ENCODE measurements around the gene SYK.

Gene SYK

GRCh38 chr9:90872835-90873294, 71.2 kb downstream of the SYK start:
- peaks cover 56% of the 10 kb centered on the region; the same call in 1 of the 2 replicates for H3K36me3 ChIP-seq (ENCODE audit: insufficient read depth, low read length)
- H3K4me1 ChIP-seq (ENCODE audit: insufficient read depth, low read length, poor library complexity, severe bottlenecking), result peaks cover 9% of the 10 kb centered on the region
- H3K4me3 ChIP-seq (ENCODE audit: low read length, poor library complexity, severe bottlenecking), result no peak overlapping the region
- TF ChIP-seq EZH2phosphoT487 (IDR thresholded peaks at IDR 0.05; ENCODE audit: borderline replicate concordance) (no peak), CTCF (conservative IDR thresholded peaks at IDR 0.05; ENCODE audit: low read length) (no peak)
- no peaks in the 10 kb centered on the region for H3K79me2 ChIP-seq (ENCODE audit: insufficient read depth, low read length)
- H3F3A ChIP-seq (ENCODE audit: low read depth), result no peaks in the 10 kb centered on the region
- no peaks in the 10 kb centered on the region for H3K9me2 ChIP-seq (replicated peaks; ENCODE audit: low read depth, low read length)
- no peaks in the 10 kb centered on the region for H3K9me3 ChIP-seq (ENCODE audit: insufficient read depth, low read depth, low read length)
- H4K20me1 ChIP-seq (ENCODE audit: insufficient read depth, low read length, poor library complexity, severe bottlenecking), result no peaks in the 10 kb centered on the region
- no peak overlapping the region for H3K4me2 ChIP-seq (ENCODE audit: low read depth, low read length, poor library complexity, severe bottlenecking)
- no peak overlapping the region for H3K9ac ChIP-seq (ENCODE audit: low read depth, low read length, poor library complexity, severe bottlenecking)
- H2AFZ ChIP-seq (ENCODE audit: low read length), result no peak overlapping the region
- no peaks in the 10 kb centered on the region for H3K27me3 ChIP-seq (ENCODE audit: insufficient read depth, low read length, poor library complexity, severe bottlenecking)

- no peaks in the 10 kb centered on the region for H4K20me1 ChIP-seq (ENCODE audit: insufficient read depth, low read length, poor library complexity, severe bottlenecking)
- no peaks in the 10 kb centered on the region for H3F3A ChIP-seq (ENCODE audit: low read depth)
- H3K9me3 ChIP-seq (ENCODE audit: insufficient read depth, low read depth, low read length), result no peaks in the 10 kb centered on the region
- no peak overlapping the region for H3K4me2 ChIP-seq (ENCODE audit: low read depth, low read length, poor library complexity, severe bottlenecking)
- no peaks in the 10 kb centered on the region for H3K9me2 ChIP-seq (replicated peaks; ENCODE audit: low read depth, low read length)
- peaks cover 9% of the 10 kb centered on the region for H3K4me1 ChIP-seq (ENCODE audit: insufficient read depth, low read length, poor library complexity, severe bottlenecking)
- no peak overlapping the region for H2AFZ ChIP-seq (ENCODE audit: low read length)
- H3K79me2 ChIP-seq (ENCODE audit: insufficient read depth, low read length), result no peaks in the 10 kb centered on the region
- H3K4me3 ChIP-seq (ENCODE audit: low read length, poor library complexity, severe bottlenecking), result no peak overlapping the region
- H3K36me3 ChIP-seq (ENCODE audit: insufficient read depth, low read length), result peaks cover 58% of the 10 kb centered on the region; the same call in 1 of the 2 replicates
- H3K9ac ChIP-seq (ENCODE audit: low read depth, low read length, poor library complexity, severe bottlenecking), result no peak overlapping the region
- H3K27me3 ChIP-seq (ENCODE audit: insufficient read depth, low read length, poor library complexity, severe bottlenecking), result no peaks in the 10 kb centered on the region
- TF ChIP-seq EZH2phosphoT487 (IDR thresholded peaks at IDR 0.05; ENCODE audit: borderline replicate concordance), result no peak
- TF ChIP-seq CTCF (conservative IDR thresholded peaks at IDR 0.05; ENCODE audit: low read length), result no peak
Measured at GRCh38 chr9:90873422-90873821, 71.8 kb downstream of the SYK start.

DNA sequence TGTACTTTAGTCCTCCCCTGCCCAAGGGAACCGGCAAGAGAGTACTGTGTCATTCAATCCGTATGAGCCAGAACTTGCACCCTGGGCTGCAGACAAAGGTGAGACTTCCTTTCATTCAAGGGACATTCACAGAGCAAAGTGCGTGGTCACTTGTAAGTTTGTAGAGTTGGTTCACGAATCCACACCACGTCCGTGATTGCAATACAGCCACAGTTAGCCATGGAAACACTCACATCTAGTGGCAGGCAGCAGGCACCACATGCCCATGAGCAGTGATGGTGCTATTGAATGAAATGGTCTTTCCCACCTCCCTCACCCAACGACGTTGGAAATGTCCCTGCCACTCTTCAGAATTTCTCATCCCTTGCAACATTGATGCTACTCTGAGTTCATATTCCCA, 72.6 kb downstream of the SYK start:
- H3K9me2 ChIP-seq (replicated peaks; ENCODE audit: low read depth, low read length), result no peaks in the 10 kb centered on the region
- peaks cover 66% of the 10 kb centered on the region; the same call in 1 of the 2 replicates for H3K36me3 ChIP-seq (ENCODE audit: insufficient read depth, low read length)
- no peaks in the 10 kb centered on the region for H3K27me3 ChIP-seq (ENCODE audit: insufficient read depth, low read length, poor library complexity, severe bottlenecking)
- H2AFZ ChIP-seq (ENCODE audit: low read length), result no peak overlapping the region
- no peak overlapping the region for H3K4me3 ChIP-seq (ENCODE audit: low read length, poor library complexity, severe bottlenecking)
- H3K79me2 ChIP-seq (ENCODE audit: insufficient read depth, low read length), result no peaks in the 10 kb centered on the region
- TF ChIP-seq CTCF (conservative IDR thresholded peaks at IDR 0.05; ENCODE audit: low read length), result peak; percentile 32; the same call in 1 of the 2 replicates
- TF ChIP-seq EZH2phosphoT487 (IDR thresholded peaks at IDR 0.05; ENCODE audit: borderline replicate concordance), result no peak
- H3F3A ChIP-seq (ENCODE audit: low read depth), result no peaks in the 10 kb centered on the region
- H3K4me2 ChIP-seq (ENCODE audit: low read depth, low read length, poor library complexity, severe bottlenecking), result no peak overlapping the region
- H3K9ac ChIP-seq (ENCODE audit: low read depth, low read length, poor library complexity, severe bottlenecking), result no peak overlapping the region
- H3K4me1 ChIP-seq (ENCODE audit: insufficient read depth, low read length, poor library complexity, severe bottlenecking), result peaks cover 9% of the 10 kb centered on the region
- no peaks in the 10 kb centered on the region for H3K9me3 ChIP-seq (ENCODE audit: insufficient read depth, low read depth, low read length)
- H4K20me1 ChIP-seq (ENCODE audit: insufficient read depth, low read length, poor library complexity, severe bottlenecking), result no peaks in the 10 kb centered on the region
